22Rv1 (cell line): ENCODE data around the gene DEPDC1.

Experiments
- H3K27ac ChIP-seq: fragments of 450-650 bp; 2 replicates; pipeline ENCODE4 v1.5.1; 2017
- CTCF ChIP-seq: fragments of 450-650 bp; IDR thresholded peaks from 2 replicates; pipeline ENCODE4 v1.5.1; 2017; ENCODE audit warnings: mild to moderate bottlenecking
- ZFX ChIP-seq: fragments of 450-650 bp; IDR thresholded peaks from 2 replicates; pipeline ENCODE4 v1.6.1; 2017; ENCODE audit warnings: antibody characterized with exemption, borderline replicate concordance

Gene DEPDC1

DNA sequence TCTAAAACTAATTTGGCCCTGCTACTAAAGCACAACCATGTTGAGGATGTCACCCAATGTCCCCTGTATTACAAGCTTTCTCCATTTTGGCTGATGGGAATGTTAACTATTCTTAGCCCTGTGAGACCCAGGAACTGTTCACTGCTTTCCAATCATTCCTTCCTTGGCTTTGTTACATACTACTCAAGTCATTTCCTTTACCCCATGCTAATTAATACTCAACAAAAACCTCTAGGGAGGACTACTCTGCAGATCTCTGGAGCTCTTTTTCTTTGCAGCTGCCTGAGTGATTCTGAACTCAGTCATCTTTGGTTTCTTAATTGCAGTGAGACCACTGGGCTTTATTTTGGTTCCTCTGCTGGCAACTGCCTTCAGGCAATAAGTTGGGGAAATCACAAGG, 23.8 kb downstream of the DEPDC1 start:
- no peak for TF ChIP-seq ZFX
- TF ChIP-seq CTCF, result no peak

DNA sequence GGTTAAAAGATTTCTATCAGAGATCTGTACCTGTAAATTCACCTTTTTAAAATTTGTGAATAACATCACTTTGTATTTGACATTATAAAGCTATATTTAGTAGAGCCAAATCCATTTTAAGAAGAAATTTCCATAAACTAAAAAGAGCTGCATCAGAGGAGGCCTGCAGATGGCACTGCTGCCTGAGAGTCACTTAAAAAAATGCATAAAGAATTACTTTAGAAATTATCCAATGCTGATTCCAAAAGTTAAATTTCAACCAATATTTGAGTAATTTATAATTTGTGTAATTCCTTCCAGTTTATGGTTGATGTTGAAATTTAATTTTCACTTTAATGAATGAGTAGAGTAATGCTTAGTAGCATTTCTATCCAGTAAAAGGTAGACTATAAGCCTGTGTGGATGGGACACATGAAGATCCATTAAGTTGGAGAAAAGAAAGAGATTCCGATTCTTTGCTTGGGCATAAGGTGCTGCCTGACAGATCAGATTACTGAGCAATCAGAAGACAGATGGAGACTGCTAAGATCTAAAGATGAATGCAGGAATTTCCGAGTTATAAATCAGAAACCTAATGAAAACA, 26.4 kb downstream of the DEPDC1 start:
- TF ChIP-seq CTCF, result peak; percentile 86
- no peak for TF ChIP-seq ZFX
- H3K27ac ChIP-seq, result no peak overlapping the region

More for the DNA sequence above, 23.8 kb downstream of the DEPDC1 start:
- no peak overlapping the region for H3K27ac ChIP-seq

DNA sequence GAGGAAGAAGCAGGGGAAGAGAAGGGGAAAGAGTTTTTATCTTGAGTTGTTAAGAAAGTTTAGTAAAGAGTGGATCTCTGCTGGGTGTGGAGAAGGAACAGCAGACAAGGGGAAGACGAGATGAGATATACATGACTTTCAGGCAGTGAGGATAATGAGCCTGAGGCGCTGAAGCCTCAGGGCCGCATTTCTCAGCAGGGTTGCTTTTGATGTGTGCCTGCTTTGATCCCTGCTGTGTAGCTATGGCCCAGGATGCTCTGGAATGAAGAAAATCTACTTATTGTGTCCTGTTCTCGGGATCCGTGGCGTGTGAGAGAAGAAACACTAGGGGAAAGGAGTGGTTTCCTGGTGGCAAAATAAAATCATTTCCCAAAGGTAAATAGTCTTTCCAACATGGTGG, 32.0 kb downstream of the DEPDC1 start:
- no peak overlapping the region for H3K27ac ChIP-seq
- TF ChIP-seq CTCF, result no peak
- no peak for TF ChIP-seq ZFX

- no peak overlapping the region for H3K27ac ChIP-seq
These were observed 35.9 kb downstream of the DEPDC1 start for GRCh38 chr1:68460935-68461334.

GRCh38 chr1:68459796-68460195, 37.1 kb downstream of the DEPDC1 start:
- H3K27ac ChIP-seq, result no peak overlapping the region
- TF ChIP-seq ZFX (no peak), CTCF (no peak)

More at GRCh38 chr1:68460935-68461334, 35.9 kb downstream of the DEPDC1 start:
- no peak for TF ChIP-seq CTCF

GRCh38 chr1:68459091-68459490, 37.8 kb downstream of the DEPDC1 start:
- TF ChIP-seq CTCF (no peak), ZFX (no peak)
- no peak overlapping the region for H3K27ac ChIP-seq

GRCh38 chr1:68456202-68456601, 40.7 kb downstream of the DEPDC1 start:
- TF ChIP-seq ZFX (no peak), CTCF (no peak)
- H3K27ac ChIP-seq, result no peak overlapping the region
